ENCODE data around the gene HMGB2.

The HMGB2 gene

GRCh38 chr4:173284463-173284862 lies 49.7 kb downstream of the HMGB2 start:
- Histone ChIP-seq H3K4me1 (ENCODE audit: control insufficient read depth in 2 of 2, insufficient read depth in 1 of 2, low read depth in 1 of 2, low read length in 2 of 2) (peaks cover 0 to 5% of the 10 kb centered on the region in 2 donors), H4K91ac (ENCODE audit: low read depth, low read length, poor library complexity) (no peak overlapping the region), H2AK5ac (ENCODE audit: low read depth, low read length) (no peak overlapping the region)

GRCh38 chr4:173282626-173283025 lies 51.5 kb downstream of the HMGB2 start:
- H3K36me3 ChIP-seq (replicated peaks in 1 of 2; ENCODE audit: control insufficient read depth in 2 of 2, insufficient read depth in 2 of 2, low read length in 2 of 2) = no peaks in the 10 kb centered on the region
- no peak overlapping the region for H2AK5ac ChIP-seq (ENCODE audit: low read depth, low read length)
- H3K9ac ChIP-seq (ENCODE audit: low read depth, low read length, poor library complexity) = no peak overlapping the region
- H4K8ac ChIP-seq (ENCODE audit: low read depth, low read length) = no peak overlapping the region
- H2AFZ ChIP-seq (ENCODE audit: low read length) = no peak overlapping the region
- no peak overlapping the region for H3K18ac ChIP-seq (ENCODE audit: low read length)
- no peak overlapping the region for H2BK120ac ChIP-seq (ENCODE audit: low read depth, low read length)
- H3K4me1 ChIP-seq (ENCODE audit: control insufficient read depth in 2 of 2, insufficient read depth in 1 of 2, low read depth in 1 of 2, low read length in 2 of 2) = peaks cover 0 to 5% of the 10 kb centered on the region in 2 donors
- no peak overlapping the region for H3K23ac ChIP-seq (ENCODE audit: low read depth, low read length, poor library complexity)
- H3K4me3 ChIP-seq (ENCODE audit: low read length in 2 of 2) = no peak overlapping the region
- peaks cover 9 to 61% of the 10 kb centered on the region in 2 donors for H3K9me3 ChIP-seq (replicated peaks in 1 of 2; ENCODE audit: control insufficient read depth in 2 of 2, insufficient read depth in 1 of 2, low read depth in 1 of 2, low read length in 2 of 2)
- no peak overlapping the region for H3K27ac ChIP-seq (replicated peaks; ENCODE audit: low read length)
- H2BK12ac ChIP-seq (ENCODE audit: low read length) = no peak overlapping the region
- no peak for DNase-seq (ENCODE audit: low spot score)
- no peak overlapping the region for H3K4me2 ChIP-seq (ENCODE audit: insufficient read depth, low read length, poor library complexity, severe bottlenecking)
- H4K91ac ChIP-seq (ENCODE audit: low read depth, low read length, poor library complexity) = no peak overlapping the region
- H3K79me1 ChIP-seq (ENCODE audit: low read depth, low read length) = peaks cover 3% of the 10 kb centered on the region
- H3K14ac ChIP-seq (ENCODE audit: low read length) = no peak overlapping the region
- H2BK5ac ChIP-seq (ENCODE audit: low read length) = no peak overlapping the region
- no peaks in the 10 kb centered on the region for H3K27me3 ChIP-seq (ENCODE audit: control insufficient read depth in 3 of 3, insufficient read depth in 3 of 3, low read depth in 1 of 3, low read length in 3 of 3)
- no peak overlapping the region for H2BK15ac ChIP-seq (ENCODE audit: low read length)
- H3K4ac ChIP-seq (ENCODE audit: low read length) = no peak overlapping the region
- WGBS, 2 donors (ENCODE audit: extremely low coverage in 2 of 2, insufficient read length in 2 of 2, insufficient replicate concordance in 1 of 2) = no CpG with 5 or more reads among the region's 3 CpGs

More at GRCh38 chr4:173284463-173284862, 49.7 kb downstream of the HMGB2 start:
- no peak overlapping the region for H2AFZ ChIP-seq (ENCODE audit: low read length)
- no peaks in the 10 kb centered on the region for H3K27me3 ChIP-seq (ENCODE audit: control insufficient read depth in 3 of 3, insufficient read depth in 3 of 3, low read depth in 1 of 3, low read length in 3 of 3)
- H3K4ac ChIP-seq (ENCODE audit: low read length) = no peak overlapping the region
- no peak for DNase-seq (ENCODE audit: low spot score)
- peaks cover 3% of the 10 kb centered on the region for H3K79me1 ChIP-seq (ENCODE audit: low read depth, low read length)
- H3K4me2 ChIP-seq (ENCODE audit: insufficient read depth, low read length, poor library complexity, severe bottlenecking) = no peak overlapping the region
- no peak overlapping the region for H3K14ac ChIP-seq (ENCODE audit: low read length)
- no peak overlapping the region for H2BK120ac ChIP-seq (ENCODE audit: low read depth, low read length)
- H3K9ac ChIP-seq (ENCODE audit: low read depth, low read length, poor library complexity) = no peak overlapping the region
- H3K9me3 ChIP-seq (replicated peaks in 1 of 2; ENCODE audit: control insufficient read depth in 2 of 2, insufficient read depth in 1 of 2, low read depth in 1 of 2, low read length in 2 of 2) = peaks cover 10 to 64% of the 10 kb centered on the region in 2 donors
- no peak overlapping the region for H2BK12ac ChIP-seq (ENCODE audit: low read length)
- H3K23ac ChIP-seq (ENCODE audit: low read depth, low read length, poor library complexity) = no peak overlapping the region
- H2BK5ac ChIP-seq (ENCODE audit: low read length) = no peak overlapping the region
- no peak overlapping the region for H4K8ac ChIP-seq (ENCODE audit: low read depth, low read length)
- H3K4me3 ChIP-seq (ENCODE audit: low read length in 2 of 2) = no peak overlapping the region
- H3K36me3 ChIP-seq (replicated peaks in 1 of 2; ENCODE audit: control insufficient read depth in 2 of 2, insufficient read depth in 2 of 2, low read length in 2 of 2) = no peaks in the 10 kb centered on the region
- H2BK15ac ChIP-seq (ENCODE audit: low read length) = no peak overlapping the region
- H3K18ac ChIP-seq (ENCODE audit: low read length) = no peak overlapping the region
- H3K27ac ChIP-seq (replicated peaks; ENCODE audit: low read length) = no peak overlapping the region

- Histone ChIP-seq H2BK15ac (ENCODE audit: low read length) (no peak overlapping the region), H2BK12ac (ENCODE audit: low read length) (no peak overlapping the region), H3K9me3 (replicated peaks in 1 of 2; ENCODE audit: control insufficient read depth in 2 of 2, insufficient read depth in 1 of 2, low read depth in 1 of 2, low read length in 2 of 2) (peaks cover 5 to 57% of the 10 kb centered on the region in 2 donors), H3K4me1 (ENCODE audit: control insufficient read depth in 2 of 2, insufficient read depth in 1 of 2, low read depth in 1 of 2, low read length in 2 of 2) (peaks cover 0 to 5% of the 10 kb centered on the region in 2 donors), H3K18ac (ENCODE audit: low read length) (no peak overlapping the region), H2AK5ac (ENCODE audit: low read depth, low read length) (no peak overlapping the region), H3K4me2 (ENCODE audit: insufficient read depth, low read length, poor library complexity, severe bottlenecking) (no peak overlapping the region), H3K9ac (ENCODE audit: low read depth, low read length, poor library complexity) (no peak overlapping the region), H3K36me3 (replicated peaks in 1 of 2; ENCODE audit: control insufficient read depth in 2 of 2, insufficient read depth in 2 of 2, low read length in 2 of 2) (no peaks in the 10 kb centered on the region), H4K91ac (ENCODE audit: low read depth, low read length, poor library complexity) (no peak overlapping the region), H2AFZ (ENCODE audit: low read length) (no peak overlapping the region), H2BK5ac (ENCODE audit: low read length) (no peak overlapping the region), H4K8ac (ENCODE audit: low read depth, low read length) (no peak overlapping the region), H3K79me1 (ENCODE audit: low read depth, low read length) (peaks cover 3% of the 10 kb centered on the region), H3K4ac (ENCODE audit: low read length) (no peak overlapping the region), H3K27ac (replicated peaks; ENCODE audit: low read length) (no peak overlapping the region), H3K4me3 (ENCODE audit: low read length in 2 of 2) (no peak overlapping the region), H3K23ac (ENCODE audit: low read depth, low read length, poor library complexity) (no peak overlapping the region), H3K14ac (ENCODE audit: low read length) (no peak overlapping the region), H2BK120ac (ENCODE audit: low read depth, low read length) (no peak overlapping the region), H3K27me3 (ENCODE audit: control insufficient read depth in 3 of 3, insufficient read depth in 3 of 3, low read depth in 1 of 3, low read length in 3 of 3) (no peaks in the 10 kb centered on the region)
- DNase-seq (ENCODE audit: low spot score) = no peak
- no CpG with 5 or more reads among the region's 4 CpGs for WGBS, 2 donors (ENCODE audit: extremely low coverage in 2 of 2, insufficient read length in 2 of 2, insufficient replicate concordance in 1 of 2)
These were observed 51.9 kb downstream of the HMGB2 start for GRCh38 chr4:173282256-173282562.

GRCh38 chr4:173281406-173282255 lies 52.5 kb downstream of the HMGB2 start:
- no peak overlapping the region for H3K4ac ChIP-seq (ENCODE audit: low read length)
- peaks cover 3% of the 10 kb centered on the region for H3K79me1 ChIP-seq (ENCODE audit: low read depth, low read length)
- no peak overlapping the region for H2BK12ac ChIP-seq (ENCODE audit: low read length)
- H3K23ac ChIP-seq (ENCODE audit: low read depth, low read length, poor library complexity) = no peak overlapping the region
- no peak overlapping the region for H3K4me2 ChIP-seq (ENCODE audit: insufficient read depth, low read length, poor library complexity, severe bottlenecking)
- no peaks in the 10 kb centered on the region for H3K27me3 ChIP-seq (ENCODE audit: control insufficient read depth in 3 of 3, insufficient read depth in 3 of 3, low read depth in 1 of 3, low read length in 3 of 3)
- H3K14ac ChIP-seq (ENCODE audit: low read length) = no peak overlapping the region
- H3K18ac ChIP-seq (ENCODE audit: low read length) = peak overlapping the region; percentile 67
- H3K9ac ChIP-seq (ENCODE audit: low read depth, low read length, poor library complexity) = no peak overlapping the region
- DNase-seq (ENCODE audit: low spot score) = no peak
- WGBS, 2 donors (ENCODE audit: extremely low coverage in 2 of 2, insufficient read length in 2 of 2, insufficient replicate concordance in 1 of 2) = no CpG with 5 or more reads among the region's 14 CpGs
- H2BK5ac ChIP-seq (ENCODE audit: low read length) = peak overlapping the region; percentile 43
- peaks cover 0 to 5% of the 10 kb centered on the region in 2 donors for H3K4me1 ChIP-seq (ENCODE audit: control insufficient read depth in 2 of 2, insufficient read depth in 1 of 2, low read depth in 1 of 2, low read length in 2 of 2)
- peak overlapping the region; percentile 14 for H3K27ac ChIP-seq (replicated peaks; ENCODE audit: low read length)
- H3K36me3 ChIP-seq (replicated peaks in 1 of 2; ENCODE audit: control insufficient read depth in 2 of 2, insufficient read depth in 2 of 2, low read length in 2 of 2) = no peaks in the 10 kb centered on the region
- no peak overlapping the region for H2AFZ ChIP-seq (ENCODE audit: low read length)
- H2BK15ac ChIP-seq (ENCODE audit: low read length) = no peak overlapping the region
- H4K8ac ChIP-seq (ENCODE audit: low read depth, low read length) = no peak overlapping the region
- peak overlapping the region; percentile 61 for H2BK120ac ChIP-seq (ENCODE audit: low read depth, low read length)
- no peak overlapping the region for H4K91ac ChIP-seq (ENCODE audit: low read depth, low read length, poor library complexity)
- H3K4me3 ChIP-seq (ENCODE audit: low read length in 2 of 2) = no peak overlapping the region
- no peak overlapping the region for H2AK5ac ChIP-seq (ENCODE audit: low read depth, low read length)
- H3K9me3 ChIP-seq (replicated peaks in 1 of 2; ENCODE audit: control insufficient read depth in 2 of 2, insufficient read depth in 1 of 2, low read depth in 1 of 2, low read length in 2 of 2) = peaks cover 5 to 51% of the 10 kb centered on the region in 2 donors

All from neuronal stem cell (in vitro differentiated cells).